HTR-8/SVneo (cell line): ENCODE data around the gene LRRC18.
A peak's percentile ranks its signal among the peaks of the same experiment; 100 is the strongest.

Source experiments
- DNase-seq: peaks from one replicate; pipeline ENCODE4 v3.0.0; 2011; ENCODE audit warnings: low spot score, mixed read lengths; ENCODE audit not compliant: insufficient read length
- FAIRE-seq: peaks from 2 replicates; lab custom pipeline; 2011; peaks lifted over from hg19 to GRCh38; lab: Jason Lieb, UNC

Gene LRRC18

DNA sequence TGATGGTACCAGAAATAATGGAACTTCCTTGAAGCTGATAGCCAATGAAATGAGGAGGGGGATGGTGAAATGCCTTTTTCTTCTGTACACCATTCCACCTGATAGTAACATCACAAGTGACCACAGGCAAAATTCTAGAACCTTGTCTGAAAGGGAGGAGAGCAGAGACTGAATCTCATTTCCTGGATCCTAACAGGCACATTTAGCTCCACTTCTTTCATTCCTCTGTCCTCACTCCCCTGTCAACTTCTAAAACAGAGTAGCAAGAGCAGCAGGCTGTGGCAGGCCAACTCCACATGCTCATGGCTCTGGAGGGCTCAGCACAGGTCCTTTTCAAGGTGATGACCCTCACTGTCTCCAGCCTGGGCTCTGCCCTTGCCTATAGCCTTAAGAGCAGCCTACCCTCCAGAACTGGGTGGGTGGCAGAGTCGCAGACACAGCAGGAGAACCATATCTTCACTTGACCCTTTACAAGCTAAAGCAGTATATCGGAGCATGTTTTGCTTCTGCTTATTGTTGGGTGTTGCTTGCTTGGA lies at the start of gene LRRC18:
TSS of gene LRRC18 (minus strand) at position 51 of the 536 bp plus-strand sequence. CDS start 25,685 bp downstream, outside the sequence.
- no peak for DNase-seq
- no peak for FAIRE-seq

DNA sequence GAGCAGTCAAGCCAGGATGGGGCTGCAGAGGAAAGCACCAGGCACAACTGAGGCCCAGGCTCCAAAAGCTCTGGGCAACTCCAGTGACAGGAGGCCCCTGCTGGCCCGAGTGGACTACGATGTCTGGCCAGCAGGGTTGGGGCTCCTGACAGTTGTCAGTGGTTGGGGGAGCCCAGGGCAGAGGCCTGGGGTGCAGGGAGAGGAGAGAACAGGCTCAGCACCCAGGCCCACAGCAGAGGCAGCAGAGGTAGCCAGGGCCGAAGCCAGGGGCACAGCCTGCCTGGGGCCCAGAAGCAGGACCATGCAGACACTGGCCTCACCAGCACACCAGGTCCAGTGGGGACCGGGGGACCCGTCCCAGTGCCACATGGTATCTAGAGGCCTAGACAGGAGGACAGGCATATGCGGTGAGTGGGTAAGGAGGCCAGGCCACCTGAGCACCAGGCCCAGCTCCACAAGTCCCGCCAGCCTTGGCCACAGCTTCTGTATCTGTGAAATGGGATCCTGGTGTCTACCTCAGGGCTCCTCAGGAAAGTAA lies 46.0 kb upstream of the LRRC18 start:
- DNase-seq (no peak), FAIRE-seq (no peak)

DNA sequence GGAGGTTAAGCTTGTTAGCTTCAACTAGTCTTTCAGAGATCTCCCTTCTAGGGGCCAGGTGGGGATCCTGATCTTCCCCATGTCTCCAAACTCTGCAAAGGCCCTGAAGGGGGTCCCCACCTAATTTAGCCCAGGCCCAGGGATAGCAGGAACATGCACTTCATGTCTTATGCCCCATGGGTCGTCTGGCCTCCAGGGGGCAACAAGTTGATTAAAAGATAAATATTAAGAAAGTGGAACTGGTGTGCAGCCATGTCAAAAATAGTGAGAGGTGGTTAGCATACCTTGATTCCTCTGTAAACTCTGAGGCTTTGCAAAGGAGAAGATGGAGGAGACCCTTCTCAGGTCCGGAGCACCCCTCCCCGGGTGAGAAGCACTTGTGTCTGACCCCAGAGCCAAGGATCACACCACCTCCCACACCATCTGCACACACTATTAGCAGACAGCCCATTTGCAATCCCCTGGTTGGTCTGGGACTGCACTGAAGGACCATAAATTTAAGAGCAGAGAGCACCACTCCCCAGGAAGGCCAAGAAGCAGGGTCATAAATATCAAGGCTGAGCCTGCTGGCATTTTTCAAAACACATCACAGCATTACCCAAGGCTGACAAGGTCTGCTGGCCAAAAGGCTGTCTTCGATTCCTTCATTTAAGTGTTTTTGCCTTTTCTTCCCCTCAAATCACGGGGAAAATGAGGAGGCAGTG lies 44.2 kb upstream of the LRRC18 start:
- DNase-seq: no peak
- FAIRE-seq: no peak

DNA sequence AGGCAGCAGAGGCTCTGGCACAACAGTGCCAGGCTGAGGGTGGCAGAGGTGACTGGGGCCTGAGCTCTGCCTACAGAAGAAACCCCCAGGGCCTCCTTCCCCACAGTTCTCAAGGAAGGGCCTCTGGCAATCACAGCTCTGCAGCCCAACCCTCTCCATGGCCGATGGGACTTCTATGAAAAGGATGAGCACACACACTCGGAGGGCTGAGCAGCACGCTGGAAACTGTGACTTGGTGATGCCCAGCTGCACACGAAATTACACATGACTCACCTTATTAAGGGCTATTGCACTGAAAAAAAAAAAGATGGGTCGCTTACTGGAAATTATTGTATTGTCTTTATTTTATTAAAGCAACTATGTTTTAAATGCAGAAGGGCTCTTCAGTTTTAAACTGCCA lies 42.9 kb upstream of the LRRC18 start:
- no peak for FAIRE-seq
- no peak for DNase-seq

DNA sequence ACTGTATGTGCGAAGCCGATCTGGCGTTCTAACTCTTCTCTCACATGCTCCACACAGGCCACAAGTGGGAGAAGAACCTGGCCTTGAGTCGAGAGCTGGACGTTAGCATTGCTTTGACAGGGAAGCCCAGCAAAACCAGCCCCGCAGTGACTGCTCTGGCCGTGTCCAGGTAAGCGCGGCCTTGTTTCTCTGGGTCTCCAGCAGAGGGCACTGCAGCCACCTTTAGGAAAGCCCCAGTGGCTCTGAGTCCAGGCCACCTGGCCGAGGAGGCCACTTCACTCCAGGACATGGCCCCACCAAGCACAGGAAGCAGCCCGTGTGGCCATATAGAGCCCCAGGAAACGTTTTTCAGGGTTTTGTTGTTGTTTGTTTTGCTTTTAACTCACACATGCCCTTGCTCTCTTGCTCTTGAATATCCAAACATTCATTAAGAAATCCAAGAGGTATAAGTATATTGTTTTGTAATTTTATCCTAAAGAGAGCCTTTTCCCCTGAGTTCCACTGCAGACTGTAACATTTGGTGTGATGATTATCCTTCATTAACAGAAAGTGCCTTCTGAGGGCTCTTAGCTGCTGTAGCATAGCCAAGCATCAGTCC lies 41.8 kb upstream of the LRRC18 start:
- FAIRE-seq (no peak), DNase-seq (peak; percentile 56)

DNA sequence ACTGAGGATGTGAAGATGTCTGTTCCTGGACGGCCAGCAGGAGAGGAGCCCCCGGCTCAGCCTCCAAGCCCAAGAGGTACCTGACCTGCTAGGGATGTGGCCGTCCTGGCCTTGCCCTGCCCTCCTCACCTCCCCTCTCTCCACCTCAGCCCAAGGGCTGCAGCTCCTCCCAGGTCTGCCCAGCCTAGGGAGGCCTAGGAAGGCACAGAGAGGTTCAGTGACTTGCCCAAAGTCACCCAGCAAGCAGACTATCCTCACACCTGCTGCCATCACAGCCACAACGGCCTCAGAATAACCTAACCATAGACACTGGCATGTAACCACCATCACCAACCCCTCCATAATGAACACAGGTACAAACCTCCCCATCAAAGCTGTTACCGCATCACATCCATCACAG lies 38.7 kb upstream of the LRRC18 start:
- FAIRE-seq: no peak
- no peak for DNase-seq

DNA sequence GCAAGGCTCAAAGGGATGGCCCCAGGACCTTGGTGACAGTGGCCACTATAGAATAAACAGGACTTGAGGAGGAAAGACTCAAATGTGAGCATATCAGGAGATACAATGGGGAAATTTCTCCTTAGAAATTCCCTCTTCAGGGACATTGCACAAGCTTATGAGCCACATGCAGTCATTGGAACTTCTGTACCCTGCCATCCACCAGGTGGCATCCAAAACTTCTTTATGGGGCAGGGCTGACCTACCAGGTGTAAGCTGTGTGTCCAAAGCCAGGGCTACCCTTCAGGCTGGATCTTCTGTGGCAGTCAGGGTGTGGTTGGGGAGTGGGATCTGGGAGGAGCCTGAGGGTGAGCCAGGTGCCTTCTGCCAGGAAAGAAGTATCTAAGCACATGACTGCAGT lies 36.6 kb upstream of the LRRC18 start:
- FAIRE-seq (no peak), DNase-seq (no peak)

DNA sequence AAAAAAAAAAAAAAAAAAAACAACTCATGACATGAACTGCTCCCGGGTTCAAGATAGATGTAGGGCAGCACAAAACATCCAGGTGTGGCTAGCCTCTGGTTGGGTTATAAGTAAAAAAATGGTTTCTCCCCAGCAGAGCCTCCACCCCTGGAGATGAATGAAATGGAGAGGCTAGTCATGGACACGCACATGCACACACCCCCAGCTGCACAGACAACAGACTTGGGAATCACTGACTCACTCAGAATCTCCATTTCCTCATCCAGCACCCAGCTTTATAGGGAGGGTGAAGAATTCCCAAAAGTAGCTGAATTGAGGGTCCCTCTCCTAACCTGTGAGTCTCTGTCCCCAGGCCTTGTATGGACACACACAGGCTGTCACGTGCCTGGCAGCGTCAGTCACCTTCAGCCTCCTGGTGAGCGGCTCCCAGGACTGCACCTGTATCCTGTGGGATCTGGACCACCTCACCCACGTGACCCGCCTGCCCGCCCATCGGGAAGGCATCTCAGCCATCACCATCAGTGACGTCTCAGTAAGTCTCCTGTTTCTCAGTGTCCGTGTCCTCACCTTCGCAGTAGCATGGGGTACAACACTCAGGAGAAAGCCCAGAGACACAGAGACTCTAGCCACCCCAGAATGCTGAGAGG lies 35.0 kb upstream of the LRRC18 start:
- no peak for FAIRE-seq

DNA sequence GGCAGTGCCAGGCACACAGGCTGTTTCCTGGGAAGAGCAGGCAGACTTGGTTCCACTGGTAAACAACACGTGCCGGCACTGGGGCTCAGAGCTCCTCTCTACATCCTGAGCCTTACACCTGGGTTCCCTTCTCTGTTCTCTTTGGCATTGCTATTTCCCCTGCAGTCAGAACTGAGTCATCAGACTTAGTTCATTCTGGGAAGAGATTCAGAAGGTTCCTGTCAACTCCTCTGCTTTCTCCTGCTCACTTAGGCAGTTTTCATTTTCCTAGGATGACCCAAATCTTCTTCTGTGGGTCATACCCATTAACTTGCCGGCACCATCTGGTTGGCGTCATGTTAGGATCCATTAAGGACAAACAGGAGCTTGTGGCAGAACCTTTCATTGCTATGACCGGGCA lies 33.4 kb upstream of the LRRC18 start:
- no peak for DNase-seq
- FAIRE-seq: no peak

More for the DNA sequence above, 35.0 kb upstream of the LRRC18 start:
- no peak for DNase-seq

DNA sequence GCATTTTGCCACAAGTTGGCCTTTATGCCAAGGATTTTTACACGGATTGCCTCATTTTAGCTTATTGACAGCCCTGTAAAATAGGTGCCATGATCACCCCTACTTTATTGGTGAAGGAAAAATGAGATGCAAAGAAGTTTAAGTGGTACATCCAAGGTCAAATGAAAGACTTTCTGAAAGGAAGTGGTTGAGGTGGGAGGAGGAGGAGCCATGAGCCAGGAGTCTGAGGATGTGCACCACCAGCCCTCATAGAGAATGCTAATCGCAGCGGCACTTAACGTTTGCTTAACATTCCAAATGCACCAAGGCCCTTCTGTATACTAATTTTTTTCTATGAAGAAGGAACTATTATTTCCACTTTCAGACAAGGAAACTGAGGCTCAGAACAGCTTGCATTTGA lies 31.0 kb upstream of the LRRC18 start:
- FAIRE-seq (no peak), DNase-seq (no peak)

DNA sequence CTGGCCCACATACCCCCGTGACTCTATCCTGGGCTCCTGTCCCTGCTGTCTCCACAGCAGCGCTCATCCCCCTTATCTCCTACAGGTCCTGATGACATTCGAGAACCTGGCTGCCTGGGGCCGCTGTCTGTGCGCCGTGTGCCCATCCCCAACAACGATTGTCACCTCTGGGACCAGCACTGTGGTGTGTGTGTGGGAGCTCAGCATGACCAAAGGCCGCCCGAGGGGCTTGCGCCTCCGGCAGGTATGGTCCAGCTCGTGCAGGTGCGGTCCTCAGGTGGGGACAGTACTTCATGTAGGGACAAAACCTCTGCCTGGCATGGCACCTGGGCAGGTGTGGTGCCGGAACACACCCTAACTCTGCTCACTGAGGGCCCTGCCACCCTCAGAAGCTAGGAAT lies 30.4 kb upstream of the LRRC18 start:
- DNase-seq: no peak
- FAIRE-seq: no peak

DNA sequence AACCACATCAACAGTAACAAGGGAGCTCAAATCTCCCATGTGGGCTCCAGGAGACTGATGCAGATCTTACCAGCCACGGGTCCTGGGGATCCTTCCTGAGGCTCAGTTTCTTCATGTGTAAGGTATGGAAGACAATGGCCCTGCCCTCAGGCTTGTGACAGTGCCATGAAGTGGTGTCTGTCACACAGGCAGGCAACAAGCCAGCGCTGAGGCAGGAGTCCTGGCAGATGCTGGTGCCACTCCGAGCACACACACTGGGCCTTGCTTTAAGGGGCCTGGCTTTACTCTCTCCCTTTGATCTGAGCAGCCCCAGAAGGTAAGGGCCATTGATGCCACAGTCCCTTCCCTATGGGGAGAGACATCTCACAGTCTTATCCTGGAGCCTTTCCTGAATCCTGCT lies 28.4 kb upstream of the LRRC18 start:
- DNase-seq: no peak
- FAIRE-seq: no peak

DNA sequence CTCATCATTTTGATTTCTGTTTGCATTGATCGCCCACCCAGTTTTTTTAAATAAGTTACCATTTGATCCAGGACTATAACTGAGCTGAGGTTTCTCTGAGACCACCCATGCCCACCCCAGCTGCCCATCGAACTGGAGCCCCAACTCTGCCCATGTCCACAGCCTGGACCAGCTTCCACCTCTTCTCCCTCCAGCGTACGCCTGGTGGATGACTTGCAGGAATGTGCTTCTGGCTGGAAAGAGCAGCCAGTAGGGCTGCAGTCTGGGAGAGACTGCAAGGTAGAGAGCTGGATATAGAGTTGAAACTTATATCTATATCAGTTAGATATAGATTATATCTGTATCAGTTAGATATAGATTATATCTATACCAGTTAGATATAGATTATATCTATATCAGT lies 25.8 kb upstream of the LRRC18 start:
- no peak for FAIRE-seq
- DNase-seq: no peak

DNA sequence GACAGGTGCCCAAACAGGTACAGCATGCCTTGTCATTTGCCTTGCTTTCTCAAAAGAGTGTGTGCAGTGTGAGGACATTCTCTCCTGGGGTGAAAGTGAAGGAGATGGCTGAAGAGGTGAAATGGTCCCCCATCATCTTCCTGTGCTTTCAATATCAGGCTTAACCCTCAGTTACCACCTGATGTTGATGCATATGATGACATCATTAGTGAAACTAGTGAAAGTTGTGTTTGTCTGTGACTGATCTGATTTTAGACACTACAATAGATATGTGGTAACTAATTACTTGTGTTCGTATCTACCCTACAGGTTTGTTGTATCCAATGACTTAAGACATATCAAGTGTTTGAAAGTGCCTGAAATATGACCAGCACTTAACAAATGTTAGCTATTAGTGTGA lies 24.4 kb upstream of the LRRC18 start:
- no peak for FAIRE-seq
- DNase-seq: no peak

DNA sequence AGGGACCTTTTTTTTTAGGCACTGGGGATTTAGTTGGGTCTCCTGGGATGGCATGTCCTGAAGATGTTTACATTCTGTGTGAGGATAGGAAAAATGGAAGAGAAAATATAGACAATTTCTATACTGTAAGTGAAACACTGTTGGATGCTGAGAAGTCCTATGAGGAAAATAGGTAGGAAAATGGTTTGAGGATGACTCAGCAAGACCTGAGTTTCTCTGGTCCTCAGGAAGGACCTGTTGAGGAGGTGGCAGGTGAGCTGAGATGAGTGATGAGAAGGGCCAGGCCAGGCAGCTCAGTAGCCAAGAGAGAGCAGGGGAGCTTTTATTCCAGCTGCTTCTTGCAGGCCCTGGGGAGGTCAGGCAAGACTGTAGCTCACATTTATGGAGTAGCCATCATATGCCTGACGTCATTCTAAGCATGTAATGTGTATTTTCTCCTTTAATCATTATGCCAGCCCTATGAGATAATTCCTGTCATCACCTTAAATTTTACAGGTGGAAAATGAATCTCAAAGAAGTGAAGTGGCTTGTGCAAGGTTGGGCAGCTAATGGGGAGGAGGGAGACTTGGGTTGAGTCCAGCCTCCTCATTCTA lies 19.1 kb upstream of the LRRC18 start:
- DNase-seq: no peak
- no peak for FAIRE-seq

DNA sequence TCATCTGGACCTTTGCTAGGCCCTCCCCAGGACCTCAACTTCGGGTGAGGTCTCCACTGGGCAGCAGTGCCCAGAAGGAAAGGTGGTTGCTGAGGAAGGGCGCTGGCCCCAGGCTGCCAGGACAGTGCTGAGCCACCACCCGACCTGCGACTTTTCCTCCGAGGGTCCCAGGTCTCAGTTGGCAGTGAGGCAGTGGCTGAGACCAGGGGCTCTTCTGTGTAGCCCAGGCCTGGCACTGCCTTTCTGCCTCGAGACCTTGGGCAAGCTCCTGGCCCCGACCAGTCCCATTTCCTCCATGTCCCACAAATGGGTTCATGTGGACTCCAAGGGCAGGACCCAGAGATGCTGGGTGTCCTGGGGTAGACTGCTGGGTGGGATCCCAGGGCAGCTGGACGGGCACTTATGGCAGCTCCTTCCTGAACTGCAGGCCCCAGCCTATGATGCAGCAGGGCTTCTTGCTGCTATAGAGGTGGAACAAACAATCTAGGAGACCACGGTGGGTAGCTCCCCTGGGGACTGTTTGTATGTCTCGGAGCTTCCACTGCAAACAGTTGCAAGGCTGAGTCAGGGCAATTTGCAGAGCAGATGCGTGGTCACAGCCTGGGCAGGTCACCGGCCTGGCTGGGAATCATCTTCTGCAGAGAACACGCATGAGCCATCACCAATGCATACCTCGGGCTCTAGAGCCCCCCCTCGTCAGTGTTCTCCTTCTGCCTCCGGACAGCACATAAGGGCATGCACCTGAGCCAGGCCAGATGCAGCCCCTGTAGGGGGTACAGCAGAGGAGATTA lies 17.9 kb upstream of the LRRC18 start:
- DNase-seq (no peak), FAIRE-seq (no peak)

DNA sequence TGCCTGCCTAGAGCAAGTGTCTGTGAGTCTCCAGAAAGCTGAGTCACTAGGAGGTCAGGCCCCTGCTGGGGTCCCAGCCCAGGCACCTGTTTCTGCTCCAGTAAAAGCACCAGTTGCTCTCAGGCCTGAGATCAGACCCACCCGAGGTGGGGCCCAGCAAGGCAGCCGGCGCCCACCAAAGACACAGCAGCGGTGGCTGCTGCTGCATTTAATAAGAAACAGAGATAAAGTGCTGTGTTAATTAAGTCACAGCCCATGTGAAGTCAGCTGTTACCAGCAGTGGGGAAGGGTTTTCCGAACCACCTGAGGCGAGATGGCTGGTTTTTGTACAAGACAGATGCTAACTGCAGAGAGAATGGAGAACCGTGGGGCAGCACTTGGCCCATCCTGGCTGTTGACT lies 12.1 kb upstream of the LRRC18 start:
- FAIRE-seq (no peak), DNase-seq (no peak)

DNA sequence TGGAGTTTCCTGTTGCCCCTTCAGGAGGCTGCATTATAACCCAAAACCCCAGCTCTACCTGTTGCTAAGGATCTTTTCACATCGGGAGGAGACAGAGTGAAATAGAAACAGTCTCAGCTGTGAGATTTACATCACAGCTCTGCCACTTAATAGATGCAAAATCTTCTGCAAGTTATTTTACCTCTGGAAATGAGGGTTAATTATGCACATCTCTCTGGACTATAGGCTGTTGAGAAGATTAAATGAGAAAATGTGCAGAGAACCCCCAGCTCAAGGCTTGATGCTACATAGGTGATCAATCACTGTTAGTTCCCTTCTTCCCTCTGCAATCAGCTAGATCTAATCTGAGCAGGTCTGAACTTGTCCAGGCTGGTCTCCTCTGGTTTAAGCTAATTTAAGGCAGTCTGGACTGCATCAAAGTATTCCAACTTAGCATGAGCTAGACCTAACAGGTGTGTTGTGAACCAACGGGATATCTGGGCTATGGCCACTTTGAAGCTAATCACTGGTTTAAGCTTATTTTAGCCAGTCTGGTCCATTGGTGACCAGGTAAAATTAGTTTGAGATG lies 8.9 kb upstream of the LRRC18 start:
- FAIRE-seq (no peak), DNase-seq (no peak)

DNA sequence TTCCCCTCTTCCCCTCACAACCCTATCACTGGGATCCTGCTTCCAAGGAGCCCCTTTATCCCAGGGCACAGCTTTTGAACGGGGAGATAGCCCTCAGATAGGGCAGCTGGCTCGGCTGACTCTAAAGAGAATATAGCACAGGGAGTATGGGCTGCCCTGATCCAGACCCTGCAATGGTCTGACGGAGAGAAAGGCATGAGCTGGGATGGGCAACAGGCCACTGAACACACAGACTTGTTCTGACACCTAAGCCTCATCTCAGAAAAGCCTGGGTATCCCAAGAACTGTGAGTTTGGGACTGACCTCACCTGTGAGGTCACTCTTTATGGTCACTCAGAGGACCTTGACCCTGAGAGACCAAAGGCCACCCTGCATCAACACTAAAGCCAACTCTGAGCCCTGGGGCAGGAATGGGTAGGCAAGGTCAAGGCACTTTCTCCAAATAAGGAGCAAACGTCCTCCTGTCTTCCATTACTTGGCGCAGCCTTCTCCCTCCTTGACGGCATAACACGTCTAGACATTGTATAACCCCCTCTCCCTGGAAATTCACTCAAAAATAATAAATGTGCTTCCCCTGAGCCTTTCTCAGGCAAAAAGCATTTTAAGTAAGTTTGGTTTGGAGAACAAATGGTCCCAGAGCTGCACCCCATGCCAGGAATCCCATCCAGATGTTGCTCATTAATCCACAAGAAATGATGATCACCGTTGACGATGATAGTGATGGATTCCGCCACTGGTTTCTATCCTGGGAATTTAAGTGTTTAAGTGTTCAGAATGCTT lies 8.2 kb upstream of the LRRC18 start:
- no peak for DNase-seq
- FAIRE-seq: no peak
